ENCODE results near the gene PGAM2.

- TF ChIP-seq ZC3H10 (CRISPR knock-in tag; IDR thresholded peaks at IDR 0.05) (no peak), ZFP3 (CRISPR knock-in tag; IDR thresholded peaks at IDR 0.05) (no peak)
These were observed 40.5 kb upstream of the PGAM2 start for GRCh38 chr7:44105832-44106231.

Data from SK-N-SH treated with all-trans-retinoic acid at 6 μM for 48 hours (cell line).